GM18909 (cell line): ENCODE measurements around the gene IL36RN.

Source experiments
- ATAC-seq: cut with Tn5 transposase; IDR thresholded peaks from one replicate; pipeline ENCODE4 v1.9.1; 2021; ENCODE audit warnings: mild to moderate bottlenecking; ENCODE audit not compliant: unreplicated experiment, poor library complexity

Gene IL36RN

DNA sequence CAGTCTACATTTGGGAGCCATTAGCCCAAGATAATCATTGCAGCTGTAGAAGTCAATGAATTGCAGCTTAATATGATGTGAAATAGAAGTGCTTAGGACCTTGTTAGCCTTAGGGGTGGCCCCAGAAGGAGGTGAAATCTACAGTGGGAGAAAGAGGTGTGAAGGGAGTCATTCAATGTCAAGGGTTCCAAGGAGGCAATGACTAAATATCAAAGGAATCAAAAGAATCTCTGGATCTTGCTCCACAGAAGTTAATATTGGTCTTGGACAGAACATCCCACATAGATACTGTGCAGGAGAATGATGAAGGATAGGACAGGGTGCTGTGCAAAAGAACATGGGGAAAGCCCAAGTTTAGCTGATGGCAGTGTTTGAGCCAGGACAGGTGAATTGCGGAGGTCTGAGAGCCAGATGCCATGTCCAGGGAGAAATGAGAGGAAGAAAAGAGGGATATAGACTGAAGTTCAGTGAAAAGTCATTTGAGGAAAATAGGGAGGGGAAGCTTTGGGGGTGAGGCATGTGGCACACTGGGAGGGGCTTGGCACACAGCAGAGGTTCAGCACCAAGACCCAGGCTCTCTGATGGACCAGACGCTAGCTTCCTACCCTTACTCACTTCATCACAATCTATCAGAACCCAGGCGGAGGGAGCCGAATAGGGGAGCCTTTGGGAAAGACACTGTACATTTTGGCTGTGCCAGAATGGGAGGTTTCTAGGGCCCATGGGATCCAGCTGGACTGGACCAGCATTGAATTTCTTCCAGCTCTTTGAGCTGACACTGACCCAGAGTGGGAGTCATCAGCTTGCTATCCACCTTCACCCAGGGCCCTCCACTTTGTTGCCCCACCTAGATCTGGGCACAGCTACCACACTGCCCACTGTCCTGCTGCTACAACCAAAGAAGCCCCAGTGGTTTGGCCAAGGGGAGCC lies 10.9 kb downstream of the IL36RN start:
- no peak for ATAC-seq

DNA sequence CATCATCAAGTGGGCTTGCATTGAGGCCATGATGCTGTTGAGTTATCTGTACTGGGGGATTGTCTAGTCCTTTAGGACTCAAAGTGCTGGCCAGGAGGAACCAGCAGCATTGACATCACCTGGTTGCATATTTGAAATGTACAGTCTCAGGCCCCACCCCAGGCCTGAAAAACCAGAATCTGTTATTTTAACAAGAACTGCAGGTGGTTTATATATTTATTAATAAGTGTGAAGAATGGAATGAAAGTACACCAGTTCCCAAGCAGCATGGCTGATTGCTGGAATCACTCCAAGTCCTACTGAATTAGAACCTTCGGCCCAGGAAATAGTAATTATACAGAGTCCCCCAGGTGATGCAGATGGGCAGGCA lies 11.6 kb downstream of the IL36RN start:
- no peak for ATAC-seq

DNA sequence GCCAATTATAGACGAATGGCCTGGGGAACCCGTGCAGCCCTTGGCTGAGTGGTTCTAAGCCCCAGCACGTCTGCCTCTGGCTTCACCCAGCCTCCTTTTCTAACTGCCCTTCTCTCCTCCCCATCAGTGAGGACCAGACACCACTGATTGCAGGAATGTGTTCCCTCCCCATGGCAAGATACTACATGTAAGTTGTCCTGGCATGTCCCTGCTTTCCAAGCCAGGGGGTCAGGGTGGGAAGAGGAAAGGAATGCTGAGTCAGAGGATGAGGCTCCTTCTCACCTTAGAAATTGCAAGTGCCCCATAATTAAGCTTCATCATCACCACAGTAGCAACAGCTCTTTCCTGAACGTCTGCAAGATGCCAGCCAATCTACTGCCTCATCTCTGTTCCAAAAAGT lies 13.6 kb downstream of the IL36RN start:
- ATAC-seq = no peak

DNA sequence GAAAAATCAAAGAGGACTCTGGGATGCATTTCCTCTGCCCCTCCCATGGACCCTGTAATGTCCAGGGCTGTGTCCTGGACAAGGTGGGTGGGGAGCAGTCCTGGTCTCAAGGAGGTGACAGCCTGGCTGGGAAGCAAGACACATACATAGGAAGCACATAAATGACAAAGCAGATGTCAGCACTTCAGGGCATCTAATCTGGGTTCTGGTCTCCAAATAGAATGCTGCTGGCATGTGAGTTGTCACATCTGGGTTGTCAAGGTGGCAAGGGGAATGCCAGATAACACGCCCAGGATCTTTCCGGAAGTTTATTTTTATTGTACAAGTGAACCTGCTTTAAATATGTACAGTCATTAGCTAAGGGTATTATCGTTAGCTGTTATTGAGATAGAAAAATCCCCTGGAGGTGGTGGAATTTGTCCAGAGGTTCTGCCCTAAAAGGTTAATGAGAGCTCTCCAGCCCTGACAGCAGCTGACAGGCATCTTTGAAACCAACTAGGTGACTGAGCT lies 14.4 kb downstream of the IL36RN start:
- ATAC-seq = no peak

DNA sequence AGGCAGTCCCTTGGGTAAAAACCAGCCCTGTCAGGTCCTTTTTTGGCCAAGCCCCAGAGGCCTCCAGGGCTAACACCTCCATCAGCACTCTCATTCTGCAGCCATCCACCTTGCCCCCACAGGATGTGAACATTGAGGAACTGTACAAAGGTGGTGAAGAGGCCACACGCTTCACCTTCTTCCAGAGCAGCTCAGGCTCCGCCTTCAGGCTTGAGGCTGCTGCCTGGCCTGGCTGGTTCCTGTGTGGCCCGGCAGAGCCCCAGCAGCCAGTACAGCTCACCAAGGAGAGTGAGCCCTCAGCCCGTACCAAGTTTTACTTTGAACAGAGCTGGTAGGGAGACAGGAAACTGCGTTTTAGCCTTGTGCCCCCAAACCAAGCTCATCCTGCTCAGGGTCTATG lies 16.0 kb downstream of the IL36RN start:
- ATAC-seq = no peak

DNA sequence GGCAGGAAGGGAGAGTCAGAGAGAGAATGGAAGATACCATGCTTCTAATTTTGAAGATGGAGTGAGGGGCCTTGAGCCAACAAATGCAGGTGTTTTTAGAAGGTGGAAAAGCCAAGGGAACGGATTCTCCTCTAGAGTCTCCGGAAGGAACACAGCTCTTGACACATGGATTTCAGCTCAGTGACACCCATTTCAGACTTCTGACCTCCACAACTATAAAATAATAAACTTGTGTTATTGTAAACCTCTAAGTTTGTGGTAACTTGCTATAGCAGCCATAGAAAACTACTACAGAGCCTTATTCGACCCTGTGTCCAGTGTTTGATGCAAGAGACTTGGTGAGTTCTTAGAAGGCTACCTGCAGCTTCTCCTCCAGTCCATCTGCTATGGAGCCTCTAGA lies 16.6 kb downstream of the IL36RN start:
- ATAC-seq = no peak

DNA sequence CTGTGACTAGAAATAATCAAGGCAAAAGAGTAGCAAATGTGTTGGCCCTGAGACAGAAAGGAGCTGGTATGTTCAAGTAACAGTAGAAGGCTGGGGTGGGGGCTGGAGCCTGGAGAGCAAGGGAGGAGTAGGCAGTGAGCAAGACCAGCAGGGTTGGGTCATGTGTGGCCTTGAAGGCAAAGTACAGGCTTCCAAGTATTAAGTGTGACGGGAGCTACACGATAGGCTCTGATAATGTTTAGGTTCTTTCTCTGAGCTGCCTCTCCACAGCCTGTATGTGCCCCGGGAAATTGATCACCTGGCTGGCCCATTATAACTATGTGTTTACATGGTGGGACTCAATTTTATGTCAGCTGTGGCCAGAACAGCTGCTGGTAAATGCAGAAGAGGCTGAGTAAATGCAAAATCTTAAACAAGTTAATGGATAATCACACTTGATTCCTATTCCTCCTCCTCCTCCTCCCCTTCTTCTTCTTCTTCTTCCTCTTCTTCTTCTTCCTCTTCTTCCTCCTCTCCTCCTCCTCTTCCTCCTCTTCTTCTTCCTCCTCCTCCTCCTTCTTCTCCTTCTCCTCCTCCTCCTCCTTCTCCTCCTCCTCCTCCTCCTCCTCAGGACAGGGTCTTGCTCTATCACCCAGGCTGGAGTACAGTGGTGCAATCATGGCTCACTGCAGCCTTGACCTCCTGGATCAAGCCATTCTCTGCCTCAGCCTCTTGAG lies 18.1 kb downstream of the IL36RN start:
- ATAC-seq = no peak

DNA sequence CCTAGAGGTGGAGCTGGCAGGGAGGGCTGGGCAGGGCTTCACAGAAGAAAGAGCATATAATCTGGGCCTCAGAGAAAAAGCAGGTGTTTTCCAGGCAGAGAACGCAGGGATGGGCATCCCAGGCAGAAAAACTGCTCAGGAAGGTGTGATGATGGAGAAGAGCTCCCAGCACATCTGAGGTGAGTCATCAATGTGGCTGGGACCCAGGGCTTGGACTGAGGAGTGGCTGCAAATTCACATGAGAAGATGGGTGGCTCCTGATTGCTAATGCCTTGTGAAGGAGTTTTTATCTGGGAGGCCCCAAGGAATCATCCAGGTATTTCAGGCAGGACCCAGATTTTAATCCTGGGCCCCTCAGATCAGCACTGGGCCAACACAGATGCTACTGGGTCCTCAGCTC lies 18.9 kb downstream of the IL36RN start:
- ATAC-seq = no peak

DNA sequence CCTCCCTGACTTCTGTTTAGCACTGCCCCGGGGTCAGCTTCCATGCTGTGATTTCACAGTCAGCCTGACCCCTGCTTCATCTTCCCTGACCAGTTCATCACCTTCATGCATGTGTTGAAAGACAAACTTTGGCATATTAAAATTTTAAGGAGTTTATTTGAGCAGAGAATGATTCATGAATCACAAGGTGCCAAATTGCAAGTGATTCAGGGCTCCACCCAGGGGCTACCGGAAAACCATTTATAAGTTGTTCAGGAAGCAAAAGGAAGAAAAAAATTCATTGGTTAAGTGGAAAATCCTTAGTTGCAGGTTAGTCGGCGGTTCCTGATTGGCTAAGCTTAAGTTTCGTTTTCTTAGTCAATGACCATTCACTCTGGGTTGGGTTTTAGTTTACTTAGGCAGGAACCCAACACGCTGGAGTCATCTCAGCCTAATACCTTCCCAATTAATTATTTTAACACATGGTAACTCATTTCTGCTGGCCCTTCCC lies 19.4 kb downstream of the IL36RN start:
- ATAC-seq = no peak

DNA sequence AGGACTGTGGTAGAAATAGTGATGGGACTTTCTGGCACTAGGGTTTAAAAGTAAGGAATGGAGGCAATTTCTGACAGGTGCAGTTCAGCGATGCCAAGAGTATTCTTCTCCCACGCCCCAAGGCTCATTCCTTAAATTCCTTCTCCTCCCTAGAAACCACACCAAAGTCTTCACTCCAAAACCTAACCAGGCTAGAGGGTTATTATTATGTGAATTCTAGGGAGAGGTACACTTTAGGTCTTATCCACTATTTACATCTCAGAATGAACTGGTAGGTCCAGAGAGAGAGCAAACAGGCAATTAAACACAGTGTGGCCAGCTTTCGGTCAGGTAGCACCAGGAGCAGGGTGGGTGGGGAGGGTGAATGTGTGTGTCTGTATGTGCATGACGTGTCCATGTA lies 20.1 kb downstream of the IL36RN start:
- ATAC-seq = no peak

DNA sequence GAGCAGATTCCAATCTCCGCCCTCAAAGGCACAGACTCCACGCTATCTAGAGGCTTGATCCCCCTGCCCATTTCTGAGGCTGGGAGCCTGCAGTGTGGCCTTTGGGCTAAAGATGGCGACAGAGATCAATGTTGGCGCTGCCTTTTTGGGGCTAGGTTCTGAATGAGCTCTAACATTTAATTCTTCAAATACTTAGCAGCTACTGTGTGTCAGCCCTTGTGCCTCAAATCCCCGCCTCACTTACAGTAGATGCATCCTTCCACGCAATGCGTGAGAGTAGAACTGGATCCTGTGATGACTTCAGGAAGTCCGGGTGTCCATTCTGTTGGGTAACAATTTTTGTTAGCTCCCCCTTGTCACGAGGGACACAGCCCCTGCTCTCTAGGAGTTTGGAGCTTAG lies 21.1 kb downstream of the IL36RN start:
- peak; percentile 52 for ATAC-seq

DNA sequence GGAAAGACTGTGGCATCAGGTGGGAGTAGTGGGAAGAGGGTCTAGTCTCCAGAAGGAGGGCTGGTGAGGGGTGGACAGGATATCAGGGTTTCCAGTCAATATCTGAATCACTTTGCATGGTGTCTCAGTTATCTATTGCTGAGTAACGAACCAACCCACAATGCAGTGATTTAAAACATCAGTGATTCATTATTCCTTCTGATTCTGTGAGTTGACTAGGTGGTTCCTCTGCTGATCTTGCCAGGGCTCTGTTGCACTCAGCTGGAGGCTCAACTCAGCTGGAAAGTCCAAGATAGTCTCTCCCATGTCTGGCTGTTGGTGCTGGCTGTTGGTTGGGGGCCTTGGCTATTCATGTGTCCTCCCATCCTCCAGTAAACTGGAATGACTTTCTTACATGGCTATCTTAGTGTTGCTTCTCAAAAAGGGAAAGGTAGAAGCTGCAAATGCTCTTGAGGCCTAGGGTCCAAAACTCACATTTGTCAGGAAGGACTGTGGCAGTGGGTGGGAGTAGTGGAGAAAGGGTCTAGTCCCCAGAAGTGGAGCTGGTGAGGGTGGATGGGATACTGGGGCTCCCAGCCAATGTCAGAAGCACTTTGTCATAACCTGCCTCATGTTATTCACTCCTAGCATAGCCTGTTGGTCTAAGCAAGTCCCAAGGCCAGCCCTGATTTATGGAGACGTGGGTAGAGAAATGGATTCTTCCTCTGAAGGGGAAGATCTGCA lies 22.7 kb downstream of the IL36RN start:
- ATAC-seq = no peak

DNA sequence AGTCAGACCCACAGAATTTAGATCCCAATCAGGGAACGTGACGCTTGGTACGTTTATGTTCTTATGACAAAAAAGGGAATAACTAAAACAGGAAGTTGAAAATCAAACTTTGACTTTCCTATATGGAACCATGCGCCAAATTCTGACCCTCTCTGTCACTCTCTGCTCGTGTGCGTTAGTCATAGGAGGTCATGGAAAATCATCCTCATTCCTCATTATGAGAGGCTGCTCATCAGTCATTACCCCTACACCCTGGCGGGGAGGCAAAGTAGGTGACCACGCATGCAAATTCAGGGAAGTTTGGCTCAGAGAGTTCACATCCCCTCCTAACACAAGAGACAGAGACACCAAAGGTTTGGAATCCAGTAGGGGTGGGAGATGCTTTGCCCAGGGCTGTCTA lies 24.3 kb downstream of the IL36RN start:
- no peak for ATAC-seq

DNA sequence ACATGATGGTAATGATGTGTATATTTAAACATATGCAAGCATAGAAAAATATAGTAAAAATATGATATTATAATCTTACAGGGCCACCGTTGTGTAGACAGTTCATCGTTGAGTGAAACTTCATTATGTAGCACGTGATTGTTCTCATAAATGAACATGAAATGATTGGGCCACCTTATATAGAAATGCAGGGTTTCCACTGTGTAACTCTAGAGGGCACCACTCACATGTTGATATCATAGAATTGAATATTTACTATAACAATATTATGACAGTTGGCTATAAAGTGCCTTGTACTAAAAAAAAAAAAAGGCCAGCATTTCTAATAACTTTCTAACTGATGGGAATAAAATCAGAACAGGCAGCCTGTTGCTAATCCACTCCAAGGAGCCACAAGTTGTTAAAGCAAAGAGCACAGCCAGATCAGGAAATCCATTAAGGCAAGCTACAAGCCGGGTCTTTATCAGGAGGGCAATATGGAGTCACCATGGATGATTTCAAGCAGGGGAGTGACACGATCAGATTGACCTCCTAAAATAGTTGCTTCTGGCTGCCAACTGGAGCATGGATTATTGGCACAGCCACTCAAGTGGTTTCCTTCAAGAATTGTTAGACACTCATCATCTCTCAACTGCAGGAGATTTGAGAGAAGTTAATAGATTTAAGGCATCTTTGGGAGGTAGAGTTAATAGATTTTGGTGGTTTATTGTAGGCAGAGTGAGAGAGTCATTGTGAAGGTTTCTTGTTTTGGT lies 25.4 kb downstream of the IL36RN start:
- ATAC-seq = no peak

DNA sequence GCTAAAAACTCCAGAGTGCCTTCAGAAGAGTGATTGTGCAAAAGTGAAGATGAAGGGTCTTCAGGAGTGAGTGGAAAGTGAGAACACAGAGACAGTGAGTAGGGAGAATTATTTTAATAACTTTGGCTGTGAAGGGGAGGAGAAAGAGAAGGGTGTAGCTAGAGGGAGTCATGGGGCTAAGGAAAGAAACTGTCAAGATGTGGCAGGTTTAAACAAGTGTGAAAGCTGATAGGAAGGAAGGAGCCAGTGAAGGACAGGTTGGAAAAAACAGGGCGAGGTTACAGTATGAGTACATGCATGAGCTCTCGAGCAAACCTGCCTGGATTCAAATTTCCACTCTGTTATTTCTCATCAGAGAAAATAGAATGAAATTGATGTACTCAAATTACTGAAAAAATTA lies 26.5 kb downstream of the IL36RN start:
- no peak for ATAC-seq

DNA sequence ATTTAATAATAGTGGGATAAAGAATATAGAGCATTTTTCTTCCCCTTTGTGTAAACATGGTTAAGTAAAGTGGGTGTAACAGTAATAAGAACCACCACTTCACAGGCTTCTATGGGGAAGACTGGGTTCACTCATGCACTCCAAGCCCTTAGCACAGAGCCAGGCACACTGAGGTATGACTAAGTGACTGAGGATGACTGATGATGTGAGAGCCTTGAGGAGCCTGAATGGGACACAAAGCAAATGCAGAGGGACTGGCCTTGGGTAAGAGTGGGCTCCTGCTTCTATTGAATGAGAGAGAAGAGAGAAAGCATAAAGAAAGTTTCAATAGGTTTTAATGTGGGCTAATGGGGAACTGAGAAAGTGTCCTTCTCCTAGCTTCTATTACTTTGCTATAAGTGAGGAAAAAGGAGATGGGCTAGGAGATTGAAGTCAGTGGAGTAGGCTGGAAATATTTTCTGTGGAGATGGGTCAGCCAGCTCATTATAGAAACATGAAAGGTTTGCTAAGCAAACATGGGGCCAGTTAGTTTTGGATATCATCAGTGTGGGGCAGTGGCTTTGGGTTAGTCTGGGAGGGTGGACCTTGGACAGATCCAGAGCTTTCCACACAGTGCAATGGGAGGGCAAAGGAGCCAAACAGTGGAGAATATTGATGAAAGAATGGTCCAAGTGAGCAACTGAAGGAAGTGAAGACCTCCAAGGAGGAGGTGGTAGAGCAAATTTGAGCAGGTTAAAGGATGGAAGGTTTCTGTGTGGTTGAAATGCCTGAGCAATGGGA lies 29.4 kb downstream of the IL36RN start:
- no peak for ATAC-seq

DNA sequence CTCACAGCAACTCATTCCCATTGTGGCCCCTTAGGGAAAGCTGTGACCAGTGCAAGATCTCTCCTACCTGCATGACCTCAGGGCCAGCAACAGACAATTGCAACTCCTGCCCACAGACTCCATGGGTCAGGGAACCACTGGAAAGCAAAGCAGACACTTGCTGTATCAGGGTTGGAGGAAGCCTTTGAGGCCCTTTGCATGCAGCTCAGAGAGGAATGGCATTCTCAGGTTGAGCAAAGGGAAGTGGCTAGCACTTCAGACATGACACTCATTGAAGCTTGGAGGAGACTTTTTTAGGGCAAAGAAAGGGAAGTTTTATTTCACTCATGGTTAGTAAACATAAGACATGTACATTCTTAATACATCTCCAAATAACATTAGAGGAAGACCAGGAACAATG lies 30.9 kb downstream of the IL36RN start:
- no peak for ATAC-seq

DNA sequence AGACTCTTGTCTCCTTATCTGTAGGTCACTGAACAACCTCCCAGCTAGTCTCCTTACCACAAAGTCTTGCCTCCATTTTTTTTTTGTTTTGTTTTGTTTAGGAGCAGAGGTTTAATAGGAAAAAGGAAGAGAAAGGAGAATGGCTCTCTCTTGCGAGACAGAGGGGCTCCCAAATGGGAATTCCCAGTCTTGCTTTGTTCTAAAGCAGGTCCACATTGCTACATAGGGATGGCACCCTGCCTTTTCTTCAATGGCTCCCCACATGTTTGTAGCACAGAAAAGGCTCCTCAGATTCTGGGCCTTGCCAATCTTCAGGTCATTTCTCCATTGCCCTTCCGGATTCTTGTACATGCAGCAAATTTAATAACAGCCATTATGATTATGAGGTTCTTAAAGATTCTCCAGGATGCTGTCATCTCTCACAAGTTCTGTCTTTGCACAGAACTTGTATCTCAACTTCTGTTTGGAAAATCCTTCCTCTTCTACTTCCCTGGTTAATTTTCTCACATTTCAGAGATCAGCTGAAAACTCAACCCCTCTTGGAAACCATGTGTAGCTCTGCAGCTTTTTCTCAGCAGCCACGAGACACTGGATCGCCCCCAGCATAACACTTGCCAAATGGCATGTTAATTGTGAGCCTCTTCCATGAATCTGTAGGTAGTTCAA lies 32.4 kb downstream of the IL36RN start:
- no peak for ATAC-seq
